NCI-H2196 treated with DMSO at 0.1 percent for 48 hours (cell line): ENCODE results near the gene LY6G5C.

Source experiments
- DNase-seq: peaks from one replicate; lab custom pipeline; 2025; ENCODE audit not compliant: unreplicated experiment; lab: John Stamatoyannopoulos, UW

The LY6G5C gene, protein sequence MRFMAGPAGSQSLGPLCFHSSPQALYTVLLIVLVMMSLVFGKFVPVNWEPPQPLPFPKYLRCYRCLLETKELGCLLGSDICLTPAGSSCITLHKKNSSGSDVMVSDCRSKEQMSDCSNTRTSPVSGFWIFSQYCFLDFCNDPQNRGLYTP

DNA sequence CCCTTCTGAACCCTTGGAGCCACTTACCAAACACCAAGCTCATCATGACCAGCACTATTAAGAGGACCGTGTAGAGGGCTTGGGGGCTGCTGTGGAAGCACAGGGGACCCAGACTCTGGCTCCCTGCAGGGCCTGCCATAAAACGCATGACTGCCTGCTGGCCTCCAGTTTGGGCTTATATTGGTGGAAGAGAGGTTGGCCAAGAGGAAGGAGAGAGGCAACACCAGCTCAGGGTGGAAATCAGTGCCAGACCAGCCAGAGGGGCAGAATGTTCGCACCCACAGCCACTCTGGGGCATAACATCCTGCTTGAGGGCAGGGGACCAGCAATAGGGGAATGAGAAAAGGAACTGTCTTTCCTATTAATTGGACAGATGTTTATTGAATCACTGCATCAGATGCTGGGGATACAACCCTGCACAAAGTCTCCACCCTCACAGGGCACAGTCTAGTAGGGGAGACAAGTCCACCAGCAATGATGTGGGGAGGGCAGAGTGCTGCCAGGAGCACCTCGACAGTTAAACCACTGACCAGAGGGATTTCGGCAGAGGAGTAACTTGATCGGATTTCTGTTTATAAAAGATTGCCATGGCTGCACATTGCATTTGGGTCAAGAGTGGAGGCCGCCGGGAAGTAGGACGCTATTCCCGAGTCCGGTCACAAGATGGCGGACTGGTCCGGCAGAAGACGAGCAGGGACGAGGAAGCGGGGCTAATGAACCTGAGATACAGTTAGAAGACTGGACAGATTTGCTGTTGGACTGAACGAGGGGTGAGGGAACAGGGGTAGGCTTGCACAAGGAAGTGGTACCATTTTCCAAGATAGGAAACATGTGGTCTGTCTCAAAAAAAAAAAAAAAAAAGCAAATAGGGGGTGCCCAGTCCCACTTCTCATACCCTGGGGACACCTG, at the start of gene LY6G5C:
LY6G5C (minus strand) TSS at position 842 of the 909 bp plus-strand sequence; CDS start at position 148, 694 bp downstream.
- peak; percentile 91 for DNase-seq

DNA sequence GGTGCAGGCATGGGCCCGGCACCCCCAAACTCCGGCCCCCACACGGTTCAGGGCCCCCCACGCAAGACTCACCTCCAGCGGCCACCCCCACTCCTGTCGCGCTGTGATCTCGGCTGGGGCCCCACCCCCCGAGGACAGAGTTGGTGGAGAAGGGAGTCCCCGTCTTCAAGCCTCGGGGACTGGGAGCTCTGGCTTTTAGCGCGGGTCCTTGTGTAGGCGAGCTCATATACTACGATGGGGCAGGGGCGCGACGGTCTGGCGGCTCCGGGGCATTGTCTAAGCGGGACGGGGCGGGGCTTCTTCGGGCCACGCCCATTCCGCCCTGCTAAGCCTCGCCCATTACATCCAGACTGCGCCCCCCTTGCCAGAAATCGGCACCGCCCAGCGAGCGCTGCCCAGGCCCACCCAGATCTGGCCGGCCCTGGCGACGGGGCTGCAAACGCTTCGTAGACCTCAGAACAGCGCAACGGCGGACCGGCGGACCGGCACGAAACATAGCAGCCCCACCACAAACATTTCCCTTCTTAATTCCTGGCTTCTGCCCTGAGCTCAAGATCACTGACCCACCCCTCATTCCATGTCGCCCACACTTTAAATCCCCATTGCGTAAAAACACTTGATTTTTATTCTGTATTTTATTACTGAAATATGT, 49.2 kb upstream of the LY6G5C start:
- DNase-seq, result peak; percentile 50

DNA sequence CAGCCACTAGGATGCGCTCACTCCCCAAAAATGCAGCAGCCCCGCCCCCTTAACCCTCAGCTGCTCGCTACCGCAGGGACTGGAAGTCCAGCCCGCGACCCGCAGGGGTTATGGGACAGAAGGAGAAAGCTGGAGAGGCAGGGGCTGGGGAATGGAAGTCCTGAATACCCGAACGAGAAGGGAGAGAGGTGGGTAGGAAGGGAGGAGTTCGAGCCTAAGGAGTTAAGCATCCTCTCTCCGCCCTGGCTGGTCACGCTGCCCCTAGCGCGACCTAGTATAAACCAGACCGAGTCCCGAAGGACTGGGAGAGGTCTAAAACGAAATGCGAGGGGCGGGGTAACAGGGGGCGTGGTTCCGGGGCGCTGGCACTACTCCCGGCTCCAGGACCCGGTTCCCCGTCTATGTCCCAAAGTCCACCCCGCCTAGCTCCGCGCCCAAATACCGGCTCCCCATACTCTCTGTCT, 48.7 kb upstream of the LY6G5C start:
- DNase-seq, result peak; percentile 70

DNA sequence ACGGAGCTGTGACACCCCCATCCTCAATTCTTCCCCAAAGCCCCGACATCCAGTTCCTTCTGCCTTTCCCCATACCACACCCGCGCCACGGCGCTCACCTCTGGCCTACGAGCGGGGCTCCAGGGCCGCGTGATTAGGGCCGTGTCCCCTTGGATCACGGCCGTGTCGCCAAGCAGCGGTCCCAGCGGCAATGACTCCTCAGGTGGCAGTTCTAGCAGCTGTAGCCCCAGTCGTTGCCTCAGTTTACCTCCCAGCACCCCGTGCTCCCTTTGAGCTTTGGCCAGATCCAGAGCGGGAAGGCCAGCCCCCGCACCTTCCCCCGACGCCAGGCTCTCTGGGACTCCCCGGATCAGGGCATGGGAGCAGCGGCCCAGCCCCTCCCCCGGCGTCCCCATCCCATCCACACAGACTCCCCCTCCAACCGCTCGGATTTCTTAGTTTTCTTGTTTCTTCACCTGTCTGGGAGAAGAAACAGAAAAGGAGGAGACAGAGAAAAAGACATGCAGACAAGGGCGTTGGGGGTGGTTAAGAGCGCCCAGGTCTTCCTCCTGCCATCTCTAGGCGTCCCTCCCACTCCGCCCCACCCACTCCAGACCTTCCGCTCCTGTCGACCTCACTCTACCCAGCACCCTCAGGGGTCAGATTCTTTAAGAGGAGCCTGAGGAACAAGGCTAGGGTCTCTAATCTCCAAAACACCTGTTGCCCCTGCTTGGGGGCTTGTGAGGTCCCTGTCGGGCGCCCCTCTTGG, 48.1 kb upstream of the LY6G5C start, which contains the start of gene DDAH2:
DDAH2 (minus strand) TSS at position 533 of the 748 bp plus-strand sequence; CDS start at position 395, 138 bp downstream.
- DNase-seq, result no peak

DNA sequence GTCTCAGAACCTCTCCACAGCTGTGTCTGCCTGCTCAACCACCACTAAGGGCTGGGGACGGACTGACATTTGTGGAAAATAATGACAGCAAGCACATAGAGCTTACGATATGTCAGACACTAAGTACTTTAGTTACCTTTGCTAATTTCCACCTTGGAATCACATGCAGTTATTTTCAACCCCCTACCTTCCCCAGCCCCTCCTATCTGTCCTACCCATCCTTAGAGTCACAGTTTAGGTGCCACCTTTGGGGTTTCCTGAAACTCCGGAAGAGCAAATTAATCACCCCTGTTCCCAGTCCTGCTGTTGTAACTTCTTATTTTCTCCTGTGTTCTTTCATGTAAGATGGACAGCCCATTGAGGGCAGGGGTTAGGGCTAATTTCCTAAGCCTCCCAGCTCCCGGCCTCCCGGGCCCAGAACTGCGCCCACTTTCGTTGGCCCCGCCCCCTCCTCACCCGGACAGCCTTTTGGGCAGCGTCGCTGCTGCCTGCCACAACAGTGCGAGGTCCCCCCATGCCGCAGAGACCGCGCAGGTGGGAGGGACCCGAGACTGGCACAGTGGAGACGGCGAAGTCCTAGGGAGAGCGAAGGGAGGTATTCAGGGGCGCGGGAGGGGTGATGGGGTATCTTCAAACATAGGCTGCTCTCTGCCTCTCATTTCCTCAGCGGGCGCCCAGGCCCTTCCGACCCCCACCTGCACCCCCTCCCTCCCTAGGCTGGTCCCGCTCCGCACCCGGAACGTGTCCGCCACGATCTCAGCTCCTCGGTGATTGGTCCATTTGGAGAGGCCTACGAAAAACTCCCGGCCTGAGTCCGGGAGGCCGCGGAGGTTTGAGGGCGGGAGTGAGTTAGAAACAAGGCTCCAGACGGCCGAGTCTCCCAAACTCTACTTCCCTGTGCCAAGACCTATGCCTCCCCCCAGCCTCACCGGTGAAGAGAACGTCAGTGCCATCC, 47.1 kb upstream of the LY6G5C start:
- no peak for DNase-seq

DNA sequence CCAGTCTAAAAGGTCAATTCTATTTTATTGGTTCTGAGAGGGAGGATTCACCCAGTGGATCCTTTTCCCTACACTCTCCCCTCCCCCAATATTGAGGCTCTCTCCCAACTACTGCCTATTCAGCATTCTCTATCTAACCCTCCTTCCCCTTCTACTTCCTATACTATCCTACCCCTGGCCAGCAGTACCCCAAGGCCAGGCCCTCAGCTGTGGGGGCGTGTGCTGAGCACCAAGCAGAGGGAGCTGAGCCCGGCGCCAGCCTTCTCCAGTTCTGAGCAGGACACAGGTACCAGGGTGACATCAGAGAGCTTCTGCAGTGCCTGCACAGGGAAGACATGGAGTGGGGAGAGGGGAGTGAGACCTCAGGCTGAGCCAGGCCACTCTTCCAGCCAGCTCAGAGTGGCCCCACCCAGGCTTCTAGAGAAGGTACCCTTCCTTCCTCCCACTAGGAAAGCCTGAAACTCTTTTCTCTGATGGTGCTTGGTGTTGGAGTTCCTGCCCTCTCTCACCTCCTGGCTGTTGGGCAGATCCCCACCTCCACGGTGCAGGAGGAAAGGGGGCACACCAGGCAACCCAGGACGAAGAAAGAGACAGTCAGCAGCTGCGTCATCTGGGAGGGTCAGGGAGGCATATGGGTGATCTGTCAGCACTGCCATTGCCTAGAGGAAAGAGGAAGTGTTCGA, 46.3 kb upstream of the LY6G5C start:
- DNase-seq, result no peak

DNA sequence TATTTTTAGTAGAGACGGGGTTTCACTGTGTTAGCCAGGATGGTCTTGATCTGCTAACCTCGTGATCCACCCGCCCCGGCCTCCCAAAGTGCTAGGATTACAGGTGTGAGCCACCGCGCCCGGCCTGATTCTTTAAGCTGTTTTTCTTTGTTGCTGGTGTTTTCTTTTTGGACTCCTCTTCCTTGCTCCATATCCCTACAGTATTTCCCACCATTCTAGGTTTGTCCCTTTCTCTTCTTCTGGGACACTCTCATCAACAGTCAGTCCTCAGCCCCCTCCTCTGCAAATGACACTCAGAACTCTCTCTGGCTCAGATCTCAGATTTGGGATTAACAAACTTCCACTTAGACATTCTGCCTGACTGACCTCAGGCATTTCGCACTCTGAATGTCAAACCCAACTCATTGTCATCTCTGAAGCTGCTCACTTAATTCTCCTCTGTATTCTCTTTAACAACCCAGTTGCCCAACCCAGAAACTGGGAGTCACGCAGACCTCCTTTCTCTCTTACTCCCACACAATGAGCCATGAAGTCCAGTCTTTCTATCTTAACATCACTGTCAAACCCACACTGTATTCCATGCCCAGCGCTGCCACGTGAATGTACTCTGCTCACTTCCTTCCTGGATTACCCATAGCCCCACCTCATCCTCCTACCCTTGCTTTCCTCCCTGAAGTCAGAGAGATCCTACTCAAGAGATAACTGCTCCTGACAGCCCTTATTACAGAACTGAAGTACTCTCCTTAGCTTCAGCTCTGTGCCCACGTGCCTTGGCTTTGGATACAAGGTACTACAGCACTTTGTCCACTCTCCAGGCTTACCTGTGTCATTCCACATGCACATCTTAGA, 44.9 kb upstream of the LY6G5C start:
- no peak for DNase-seq

DNA sequence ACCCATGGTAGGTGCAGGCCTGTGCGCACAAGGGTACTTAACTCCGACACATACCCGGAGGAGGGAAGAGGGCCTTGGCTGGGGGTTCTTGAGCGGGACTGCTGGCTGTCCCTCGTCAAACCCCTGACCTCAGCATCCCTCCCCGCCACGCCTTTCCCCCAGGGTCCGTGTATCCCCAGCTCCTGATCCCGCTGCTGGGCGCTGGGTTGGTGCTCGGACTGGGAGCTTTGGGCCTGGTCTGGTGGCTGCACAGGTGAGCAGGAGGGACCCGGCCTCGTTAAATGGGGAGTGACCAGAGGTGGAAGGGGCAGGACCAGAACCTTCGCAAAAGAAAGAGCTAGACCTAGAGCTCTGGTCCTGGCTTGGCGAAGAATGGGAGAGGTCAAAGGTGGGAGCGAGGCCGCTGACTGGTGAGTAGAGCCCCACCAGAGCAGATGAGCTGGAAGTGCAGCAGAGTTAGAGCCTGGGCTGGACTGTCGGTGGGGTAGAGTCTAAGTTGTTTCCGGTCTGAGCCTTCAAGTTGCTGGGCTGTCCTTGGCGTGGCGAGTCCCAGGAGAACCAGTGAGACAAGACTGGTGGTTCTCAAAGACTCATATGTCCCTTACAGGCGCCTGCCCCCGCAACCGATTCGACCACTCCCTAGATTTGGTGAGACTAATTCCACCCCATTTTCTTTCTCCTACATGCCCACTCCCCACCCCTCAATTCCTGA, 43.3 kb upstream of the LY6G5C start:
- DNase-seq, result no peak

DNA sequence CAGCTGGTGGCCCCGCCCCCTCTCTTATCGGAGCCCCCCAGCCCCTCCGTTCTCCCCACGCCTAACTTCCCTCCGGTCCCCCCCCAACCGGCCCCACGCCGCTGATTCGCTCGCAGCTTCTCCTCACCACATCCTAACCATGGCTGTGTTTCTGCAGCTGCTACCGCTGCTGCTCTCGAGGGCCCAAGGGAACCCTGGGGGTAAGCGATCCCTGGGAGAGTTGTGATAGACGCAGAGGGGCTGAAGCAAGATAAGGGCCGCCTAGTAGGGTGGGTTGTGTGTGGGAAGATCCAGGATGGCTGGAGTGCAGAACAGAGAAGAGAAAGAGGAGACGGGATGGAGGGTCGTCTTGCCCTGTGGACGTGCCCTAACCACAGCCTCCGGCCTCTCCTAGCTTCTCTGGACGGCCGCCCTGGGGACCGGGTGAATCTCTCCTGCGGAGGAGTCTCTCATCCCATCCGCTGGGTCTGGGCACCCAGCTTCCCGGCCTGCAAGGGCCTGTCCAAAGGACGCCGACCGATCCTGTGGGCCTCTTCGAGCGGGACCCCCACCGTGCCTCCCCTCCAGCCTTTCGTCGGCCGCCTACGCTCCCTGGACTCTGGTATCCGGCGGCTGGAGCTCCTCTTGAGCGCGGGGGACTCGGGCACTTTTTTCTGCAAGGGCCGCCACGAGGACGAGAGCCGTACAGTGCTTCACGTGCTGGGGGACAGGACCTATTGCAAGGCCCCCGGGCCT, 42.5 kb upstream of the LY6G5C start, which contains the start of gene MPIG6B:
MPIG6B (plus strand) TSS at position 129 of the 735 bp plus-strand sequence; CDS start at position 140, 11 bp downstream.
- DNase-seq, result no peak

DNA sequence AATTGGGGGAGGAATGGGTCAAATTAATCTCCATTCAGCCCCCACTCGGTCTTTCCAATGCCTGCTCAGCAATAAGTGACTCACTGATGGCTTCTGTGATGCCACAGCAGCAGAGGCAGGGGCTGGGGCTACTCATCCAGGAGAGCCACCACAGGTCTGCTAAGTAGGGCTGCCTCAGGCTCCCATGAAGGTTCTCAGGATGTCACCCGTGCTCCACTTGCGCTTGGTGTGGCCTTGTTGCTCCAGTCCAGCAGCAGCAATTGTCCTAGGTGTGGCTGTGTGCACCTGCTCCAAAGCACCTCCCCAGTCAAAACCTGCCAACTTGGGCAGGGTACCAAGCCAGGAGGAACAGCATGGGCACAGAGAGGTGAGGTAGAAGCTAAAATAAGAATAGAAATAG, 41.3 kb upstream of the LY6G5C start:
- no peak for DNase-seq

DNA sequence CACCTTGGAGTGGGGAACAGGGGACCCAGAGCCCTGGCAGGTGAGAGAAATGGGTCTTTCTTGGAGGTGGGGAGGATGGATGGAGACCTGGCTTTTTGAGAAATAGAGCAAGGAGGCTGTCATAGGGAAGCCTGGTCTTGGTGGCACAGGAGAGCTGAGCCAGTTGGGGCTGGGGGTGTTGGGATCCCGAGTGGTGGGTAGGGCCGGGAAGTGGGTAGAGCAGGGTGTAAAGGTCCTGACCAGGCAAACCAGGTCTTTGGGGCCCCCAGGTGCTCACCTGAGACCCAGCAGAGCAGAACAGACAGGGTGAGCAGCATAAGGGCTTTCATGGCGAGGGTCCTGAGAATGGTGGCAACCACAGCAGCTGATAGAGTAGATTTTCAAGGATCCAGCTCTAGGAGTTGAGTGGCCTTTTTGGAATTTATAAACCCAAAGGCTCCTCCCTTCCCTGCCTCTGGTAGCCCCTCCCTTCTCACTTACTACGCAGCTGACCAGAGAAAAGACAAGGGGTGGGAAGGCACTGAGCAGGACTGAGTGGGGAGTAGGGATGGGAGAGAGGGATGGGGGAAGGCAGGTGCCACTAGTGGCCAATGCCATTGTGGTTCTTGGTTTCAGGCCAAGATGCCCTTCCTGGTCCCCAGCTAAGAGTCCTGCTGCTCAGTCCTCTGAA, 40.6 kb upstream of the LY6G5C start, which contains the start of gene LY6G6C:
LY6G6C (minus strand) TSS at position 396 of the 670 bp plus-strand sequence; CDS start at position 329, 67 bp downstream.
- DNase-seq, result no peak

DNA sequence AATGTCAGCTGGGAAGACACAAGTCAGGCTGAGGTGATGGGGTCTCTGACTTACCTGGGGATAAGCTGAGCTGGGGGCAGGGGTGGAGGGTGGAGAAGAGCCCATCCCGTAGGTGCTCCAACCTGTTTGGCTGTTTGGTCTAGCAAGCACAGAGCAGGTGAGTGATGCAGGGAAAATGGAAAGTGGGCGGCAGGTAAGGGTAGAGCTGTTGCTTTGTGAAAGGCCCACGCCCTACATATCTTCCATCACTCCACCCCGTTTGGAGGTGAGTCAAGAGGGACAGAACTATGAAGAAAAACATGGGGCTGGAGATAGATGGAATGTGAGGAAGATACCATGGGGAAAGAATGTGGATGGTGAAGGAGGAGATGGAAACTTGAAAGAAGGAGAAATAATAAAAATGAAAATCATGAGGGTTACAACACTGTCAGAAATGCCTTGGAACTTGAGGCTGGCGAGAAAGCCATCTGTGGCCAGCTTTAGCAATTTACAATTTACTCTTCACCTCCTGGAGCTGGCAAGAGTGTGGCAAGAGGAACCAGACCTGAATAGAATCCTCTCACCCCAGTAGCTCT, 39.4 kb upstream of the LY6G5C start:
- no peak for DNase-seq

DNA sequence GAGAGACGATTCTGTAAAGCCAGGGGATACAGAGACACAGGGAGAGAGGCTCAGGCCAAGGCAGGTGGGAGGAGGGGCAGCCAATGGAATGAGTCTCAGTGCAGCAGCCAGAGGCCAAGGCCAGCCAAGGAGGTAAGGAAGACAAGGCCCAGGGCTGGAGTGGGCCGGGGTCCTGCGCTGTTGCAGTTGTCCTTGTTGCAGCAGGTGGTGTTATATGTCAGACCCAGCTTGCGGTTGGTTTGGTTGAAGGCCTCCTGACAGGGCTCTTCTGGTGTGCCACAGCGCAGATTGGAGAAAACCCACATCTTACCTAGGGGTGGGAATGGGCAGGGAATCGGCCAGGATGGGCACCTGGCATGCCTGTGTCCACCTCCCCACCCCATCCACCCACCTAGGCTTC, 38.1 kb upstream of the LY6G5C start:
- DNase-seq, result no peak

DNA sequence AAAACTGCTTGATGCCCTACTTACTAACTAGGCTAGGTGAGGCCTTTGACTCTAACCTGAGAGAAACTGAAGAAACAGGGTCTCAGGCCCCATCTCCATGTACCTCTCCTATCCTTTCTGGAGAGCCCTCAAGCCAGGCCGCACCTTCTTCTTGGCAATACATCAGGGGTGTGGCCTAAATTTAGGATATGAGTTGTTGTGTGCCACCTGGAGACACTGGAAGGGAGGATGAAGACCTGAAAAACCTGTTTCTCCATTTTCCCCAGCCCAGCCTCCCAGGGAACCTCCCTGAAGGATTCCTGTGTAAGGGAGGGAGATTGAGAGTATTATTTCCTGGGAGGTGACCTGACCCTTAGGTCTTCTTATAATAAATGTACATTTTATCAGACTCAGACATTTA, 37.4 kb upstream of the LY6G5C start:
- peak; percentile 34 for DNase-seq

DNA sequence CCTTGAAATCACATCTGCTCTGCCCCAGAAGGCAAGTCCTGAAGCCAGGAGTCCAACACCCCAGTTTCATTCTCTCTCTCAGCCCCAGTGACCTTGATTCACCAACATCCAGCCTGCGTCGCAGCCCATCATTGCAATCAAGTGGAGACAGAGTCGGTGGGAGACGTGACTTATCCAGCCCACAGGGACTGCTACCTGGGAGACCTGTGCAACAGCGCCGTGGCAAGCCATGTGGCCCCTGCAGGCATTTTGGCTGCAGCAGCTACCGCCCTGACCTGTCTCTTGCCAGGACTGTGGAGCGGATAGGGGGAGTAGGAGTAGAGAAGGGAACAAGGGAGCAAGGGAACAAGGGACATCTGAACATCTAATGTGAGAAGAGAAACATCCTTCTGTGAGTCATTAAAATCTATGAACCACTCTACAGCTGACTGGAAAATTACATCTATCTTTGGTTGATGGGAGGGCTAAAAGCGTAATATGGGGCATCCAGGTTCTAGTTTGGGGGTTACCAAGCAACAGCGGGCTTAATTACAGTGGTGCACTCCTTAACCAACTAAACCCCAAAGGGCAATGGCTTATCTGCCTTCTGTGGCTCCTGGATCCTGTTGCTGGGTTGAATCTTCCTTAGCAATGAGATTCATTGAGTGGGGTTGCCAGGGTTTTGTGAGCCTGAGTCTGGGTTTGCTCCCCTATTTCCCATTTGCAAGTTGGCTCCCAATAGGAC, 36.8 kb upstream of the LY6G5C start:
- DNase-seq, result no peak
